HepG2 (cell line): Measurements from ENCODE around the gene ARL10. TPM values are rescaled to one million over a fixed set of nuclear protein-coding genes. Genes with fewer than 3 reads are reported as not detected.
A peak's percentile ranks its signal among the peaks of the same experiment; 100 is the strongest.

Source experiments
- ATAC-seq: fragments of 200-7000 bp; cut with Tn5 transposase; 3 replicates; pipeline ENCODE4 v1.9.1; 2020; ENCODE audit warnings: mild to moderate bottlenecking, moderate library complexity
- BruUV-seq: library from RNA; stranded (reverse); fragments of 400-500 nt; replicated peaks from 2 replicates; lab custom pipeline; 2021; lab: Mats Ljungman, UMichigan
- CTCF ChIA-PET: fragments of 300-600 bp; formaldehyde crosslinking; extraction: SDS; loops from one replicate; lab custom pipeline; 2021; ENCODE audit warnings: low total read pairs, inconsistent platforms, low intra/inter-chr PET ratio; lab: Yijun Ruan, JAX
- POLR2A ChIA-PET: fragments of 350-600 bp; sonication (Branson Sonifier 250); formaldehyde crosslinking; loops from one replicate; lab custom pipeline; 2020; ENCODE audit warnings: antibody characterized with exemption, inconsistent platforms; lab: Yijun Ruan, JAX
- DNase-seq: peaks from one replicate; pipeline ENCODE4 v3.0.0-alpha.2; 2015; ENCODE audit warnings: low spot score
- FAIRE-seq: peaks from 3 replicates; lab custom pipeline; 2011; peaks lifted over from hg19 to GRCh38; lab: Jason Lieb, UNC
- H2AFZ ChIP-seq: one replicate; pipeline ENCODE4 v1.6.1; 2011; ENCODE audit warnings: low read length, inconsistent platforms
- H3K27ac ChIP-seq: fragments of 300-600 bp; 3 replicates; pipeline ENCODE4 v1.8.0; 2011; ENCODE audit warnings: mixed run types, mild to moderate bottlenecking, mixed read lengths, low read length, inconsistent platforms; ENCODE audit not compliant: insufficient read depth; ENCODE audit errors: extremely low read length
- H3K27me3 ChIP-seq, 2 experiments: fragments of 200-600 bp in 1 of 2; 2 replicates in 1 of 2; 3 replicates in 1 of 2; pipeline versions ENCODE4 v1.6.0 to v1.8.0; 2011; ENCODE audit warnings: low read length in 2 of 2, mild to moderate bottlenecking in 2 of 2, moderate library complexity in 2 of 2, inconsistent platforms in 1 of 2; ENCODE audit not compliant: insufficient read depth in 2 of 2, control insufficient read depth in 1 of 2
- H3K36me3 ChIP-seq, 2 experiments: fragments of 200-600 bp in 1 of 2; replicated peaks in 1 of 2; 2 replicates in 1 of 2; 3 replicates in 1 of 2; pipeline versions ENCODE4 v1.5.1 to v1.8.0; 2011; ENCODE audit warnings: low read length in 2 of 2, inconsistent platforms in 1 of 2; ENCODE audit not compliant: insufficient read depth in 2 of 2, control insufficient read depth in 1 of 2
- H3K4me1 ChIP-seq: 2 replicates; pipeline ENCODE4 v1.5.1; 2012; ENCODE audit warnings: low read length, inconsistent platforms; ENCODE audit not compliant: insufficient read depth
- H3K4me2 ChIP-seq: 2 replicates; pipeline ENCODE4 v1.6.0; 2011; ENCODE audit warnings: low read depth, low read length, inconsistent platforms
- H3K4me3 ChIP-seq, 3 experiments: fragments of 200-600 bp in 1 of 3; sonication (generic), shearing (Covaris generic) in 1 of 3; replicated peaks in 1 of 3; 2 replicates each; pipeline ENCODE4 v1.5.1; 2011 to 2016; ENCODE audit warnings: low read length in 3 of 3, inconsistent platforms in 2 of 3, low read depth in 2 of 3, mild to moderate bottlenecking in 2 of 3, control low read depth in 1 of 3, mixed read lengths in 1 of 3; ENCODE audit not compliant: insufficient read depth in 1 of 3
- H3K79me2 ChIP-seq: one replicate; pipeline ENCODE4 v1.6.1; 2011; ENCODE audit warnings: low read length, inconsistent platforms; ENCODE audit not compliant: insufficient read depth
- H3K9ac ChIP-seq: 2 replicates; pipeline ENCODE4 v1.6.0; 2011; ENCODE audit warnings: mild to moderate bottlenecking, low read depth, low read length, inconsistent platforms; ENCODE audit not compliant: insufficient read depth
- H3K9me3 ChIP-seq: 2 replicates; pipeline ENCODE4 v1.5.1; 2012; ENCODE audit warnings: mild to moderate bottlenecking, low read length
- H4K20me1 ChIP-seq: 2 replicates; pipeline ENCODE4 v1.6.0; 2011; ENCODE audit warnings: inconsistent platforms, mild to moderate bottlenecking, low read length, moderate library complexity; ENCODE audit not compliant: insufficient read depth
- FOXA1 ChIP-seq, 2 experiments: fragments of 450-650 bp in 1 of 2; sonication (generic) in 1 of 2; formaldehyde crosslinking in 1 of 2; IDR thresholded peaks; 2 replicates each; pipeline versions ENCODE4 v1.4.0 to v1.6.1; 2016 to 2020; ENCODE audit warnings: missing genetic modification reagents in 1 of 2
- HNF4A ChIP-seq: sonication (generic); formaldehyde crosslinking; IDR thresholded peaks from 2 replicates; pipeline ENCODE4 v1.4.0; 2020; ENCODE audit warnings: missing genetic modification reagents
- IRF2 ChIP-seq: IDR thresholded peaks from 2 replicates; pipeline ENCODE4 v1.6.1; 2018; ENCODE audit warnings: missing genetic modification reagents, missing compliant biosample characterization
- KDM6A ChIP-seq: IDR thresholded peaks from 2 replicates; pipeline ENCODE4 v1.6.1; 2016; ENCODE audit warnings: low read depth
- MAFK ChIP-seq, 2 experiments: IDR thresholded peaks in 1 of 2; conservative IDR thresholded peaks in 1 of 2; 2 replicates each; pipeline ENCODE4 v1.6.1; 2011; ENCODE audit warnings: improper control_type of control experiment in 2 of 2, low read length in 2 of 2
- MED1 ChIP-seq: sonication (generic); formaldehyde crosslinking; IDR thresholded peaks from 2 replicates; pipeline ENCODE4 v1.4.0; 2020; ENCODE audit warnings: missing genetic modification reagents
- RXRB ChIP-seq: IDR thresholded peaks from 2 replicates; pipeline ENCODE4 v1.6.1; 2016; ENCODE audit warnings: borderline replicate concordance, missing genetic modification reagents, missing compliant biosample characterization
- SAP130 ChIP-seq: IDR thresholded peaks from 2 replicates; pipeline ENCODE4 v1.6.1; 2016; ENCODE audit warnings: low read depth
- SOX5 ChIP-seq: IDR thresholded peaks from 2 replicates; pipeline ENCODE4 v1.6.1; 2016; ENCODE audit warnings: borderline replicate concordance
- ZBTB21 ChIP-seq: sonication (generic); formaldehyde crosslinking; IDR thresholded peaks from 2 replicates; pipeline ENCODE4 v1.4.0; 2020; ENCODE audit warnings: missing genetic modification reagents
- WGBS: methylation state at CpG from one replicate; pipeline ENCODE4 v1.1.6; 2017; ENCODE audit warnings: low lambda C conversion rate; 5-methylcytosine and 5-hydroxymethylcytosine counted together
- in situ Hi-C: cut with HindIII; loops from 2 replicates; pipeline ENCODE4 v1.10.0; 2017; ENCODE audit warnings: low pct_unique_long_range_greater_than_20kb; ENCODE audit not compliant: extremely low pct_ligation_motif_present
- intact Hi-C: fragments of 100-400 bp; cut with micrococcal nuclease; formaldehyde crosslinking; loops from one replicate; pipeline ENCODE4 v1.10.0; 2022; ENCODE audit not compliant: unreplicated experiment
- polyA plus RNA-seq, 8 experiments: library from polyadenylated mRNA; depleted of rRNA in 3 of 8; stranded (reverse) in 7 of 8; unstranded in 1 of 8; fragments of >200 nt; fragmentation: Illumina TruSeq in 4 of 8; extraction: Trizol in 4 of 8; gene quantifications; 2 replicates each; pipeline versions ENCODE4 v1.2.1 to v1.2.3, GENCODE V29; 2011 to 2016; ENCODE audit warnings: low read depth in 4 of 8, missing spikeins in 1 of 8, mixed read lengths in 1 of 8; ENCODE audit not compliant: insufficient read depth in 1 of 8
- total RNA-seq, 5 experiments: library from RNA; depleted of rRNA; stranded (reverse); fragments of >200 nt; fragmentation: Illumina TruSeq; extraction: Trizol; gene quantifications; 2 replicates each; pipeline ENCODE4 v1.2.3, GENCODE V29; 2016; ENCODE audit warnings: low read depth in 1 of 5
- TF ChIP-seq, protein P1 (sequence below): sonication (generic); formaldehyde crosslinking; IDR thresholded peaks from 2 replicates; pipeline ENCODE4 v1.4.0; 2020; ENCODE audit warnings: low read depth, missing genetic modification reagents
- TF ChIP-seq, protein P2 (sequence below): sonication (generic); formaldehyde crosslinking; conservative IDR thresholded peaks from 2 replicates; pipeline ENCODE4 v1.8.0; 2022; ENCODE audit warnings: low read depth, missing genetic modification reagents
- TF ChIP-seq, protein P3 (sequence below): sonication (generic); formaldehyde crosslinking; conservative IDR thresholded peaks from 2 replicates; pipeline ENCODE4 v1.4.0; 2020; ENCODE audit warnings: mild to moderate bottlenecking, missing genetic modification reagents, moderate library complexity

The ARL10 gene
- total and polyA plus RNA-seq, 2 of the 13 experiments (the other 11 are each of a cell fraction or from before 2014, with no cell fraction given) = 0.18 to 0.50 TPM

DNA sequence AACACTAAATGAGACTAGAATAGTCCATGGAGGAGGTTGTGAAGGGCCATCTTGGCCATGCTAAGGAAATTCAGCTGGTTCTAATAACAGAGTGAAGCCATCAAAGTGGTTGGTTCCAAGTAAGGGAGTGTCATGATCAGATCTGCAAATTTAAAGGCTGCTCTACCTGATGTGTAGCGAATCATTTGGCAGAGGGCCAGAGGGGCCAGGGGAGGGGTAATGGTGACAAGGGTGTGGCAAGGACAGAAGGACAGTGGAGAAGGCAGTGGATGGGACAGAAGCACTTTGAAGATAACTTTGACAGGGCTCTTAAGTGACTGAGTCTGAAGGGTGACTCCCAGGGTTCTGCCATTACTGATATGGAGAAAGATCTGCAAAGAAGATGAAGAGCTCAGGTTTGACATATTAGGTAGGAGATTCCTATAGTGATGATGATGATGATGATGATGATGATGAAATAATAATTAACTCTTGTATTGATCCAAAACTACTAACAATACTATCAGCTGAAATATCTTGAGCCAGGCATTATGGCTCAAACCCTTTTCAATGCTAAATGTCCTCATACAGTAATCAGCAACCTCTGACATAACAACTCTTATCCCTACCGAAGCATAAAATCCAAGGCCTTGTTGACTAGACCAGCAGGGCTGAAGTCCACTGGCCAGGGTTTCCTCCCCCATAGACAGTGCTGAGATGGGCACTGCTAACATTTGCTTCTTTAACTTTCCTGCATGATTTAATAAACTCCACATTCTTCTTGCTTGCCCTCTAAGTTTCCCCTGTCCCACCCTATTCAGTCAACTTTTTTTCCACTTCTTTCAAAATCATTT lies 23.7 kb upstream of the ARL10 start:
- no peaks in the 10 kb centered on the region for H3K27me3 ChIP-seq
- no peak overlapping the region for H3K4me3 ChIP-seq
- H4K20me1 ChIP-seq = no peaks in the 10 kb centered on the region
- peak overlapping the region; percentile 18; the same call in 1 of the 2 replicates for H3K4me2 ChIP-seq
- peak overlapping the region; percentile 47 for H3K27ac ChIP-seq
- 100% methylated on average over 1 of the region's 2 CpGs for WGBS
- no peaks in the 10 kb centered on the region for H3K79me2 ChIP-seq
- no peak overlapping the region for H3K9ac ChIP-seq
- no peak overlapping the region for H2AFZ ChIP-seq
- H3K9me3 ChIP-seq = no peaks in the 10 kb centered on the region
- ChIA-PET POLR2A (no interaction called here), CTCF (no interaction called here)
- peaks cover 7 to 16% of the 10 kb centered on the region in 2 experiments; a peak in 4 of 5 replicates for H3K36me3 ChIP-seq
- BruUV-seq = no TSS peak
- FAIRE-seq = peak; percentile 70
- ATAC-seq = peak; percentile 84
- in situ Hi-C loops (no loop called here), intact Hi-C loops (no loop called here)
- peak; percentile 41 for DNase-seq
- H3K4me1 ChIP-seq = peaks cover 42% of the 10 kb centered on the region
- TF ChIP-seq IRF2 (CRISPR knock-in tag) (0 out of 2 replicates have a peak, but pooled peaks have one; percentile 41), RXRB (peak; percentile 45; the same call in 1 of the 2 replicates), FOXA1 (IDR thresholded peaks at IDR 0.05) (no peak), FOXA1 (CRISPR knock-in tag; IDR thresholded peaks at IDR 0.05) (peak; percentile 66), SAP130 (CRISPR knock-in tag) (peak; percentile 49; the same call in 1 of the 2 replicates), KDM6A (peak; percentile 28; the same call in 1 of the 2 replicates), ZBTB21 (peak; percentile 52; the same call in 1 of the 2 replicates), HNF4A (peak; percentile 87), MAFK (conservative IDR thresholded peaks at IDR 0.05 in 1 of 2, IDR thresholded peaks at IDR 0.05 in 1 of 2; ENCODE audit: low read length in 2 of 2) (peak; percentile 11 to 28; a peak in 1 of 4 replicates), MED1 (peak; percentile 49), SOX5 (CRISPR knock-in tag) (peak; percentile 37; the same call in 1 of the 2 replicates)
- TF ChIP-seq, protein P1, sequence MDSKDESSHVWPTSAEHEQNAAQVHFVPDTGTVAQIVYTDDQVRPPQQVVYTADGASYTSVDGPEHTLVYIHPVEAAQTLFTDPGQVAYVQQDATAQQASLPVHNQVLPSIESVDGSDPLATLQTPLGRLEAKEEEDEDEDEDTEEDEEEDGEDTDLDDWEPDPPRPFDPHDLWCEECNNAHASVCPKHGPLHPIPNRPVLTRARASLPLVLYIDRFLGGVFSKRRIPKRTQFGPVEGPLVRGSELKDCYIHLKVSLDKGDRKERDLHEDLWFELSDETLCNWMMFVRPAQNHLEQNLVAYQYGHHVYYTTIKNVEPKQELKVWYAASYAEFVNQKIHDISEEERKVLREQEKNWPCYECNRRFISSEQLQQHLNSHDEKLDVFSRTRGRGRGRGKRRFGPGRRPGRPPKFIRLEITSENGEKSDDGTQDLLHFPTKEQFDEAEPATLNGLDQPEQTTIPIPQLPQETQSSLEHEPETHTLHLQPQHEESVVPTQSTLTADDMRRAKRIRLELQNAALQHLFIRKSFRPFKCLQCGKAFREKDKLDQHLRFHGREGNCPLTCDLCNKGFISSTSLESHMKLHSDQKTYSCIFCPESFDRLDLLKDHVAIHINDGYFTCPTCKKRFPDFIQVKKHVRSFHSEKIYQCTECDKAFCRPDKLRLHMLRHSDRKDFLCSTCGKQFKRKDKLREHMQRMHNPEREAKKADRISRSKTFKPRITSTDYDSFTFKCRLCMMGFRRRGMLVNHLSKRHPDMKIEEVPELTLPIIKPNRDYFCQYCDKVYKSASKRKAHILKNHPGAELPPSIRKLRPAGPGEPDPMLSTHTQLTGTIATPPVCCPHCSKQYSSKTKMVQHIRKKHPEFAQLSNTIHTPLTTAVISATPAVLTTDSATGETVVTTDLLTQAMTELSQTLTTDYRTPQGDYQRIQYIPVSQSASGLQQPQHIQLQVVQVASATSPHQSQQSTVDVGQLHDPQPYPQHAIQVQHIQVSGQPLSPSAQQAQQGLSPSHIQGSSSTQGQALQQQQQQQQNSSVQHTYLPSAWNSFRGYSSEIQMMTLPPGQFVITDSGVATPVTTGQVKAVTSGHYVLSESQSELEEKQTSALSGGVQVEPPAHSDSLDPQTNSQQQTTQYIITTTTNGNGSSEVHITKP (CRISPR knock-in tag) = peak; percentile 17; the same call in 1 of the 2 replicates
- TF ChIP-seq, protein P2, sequence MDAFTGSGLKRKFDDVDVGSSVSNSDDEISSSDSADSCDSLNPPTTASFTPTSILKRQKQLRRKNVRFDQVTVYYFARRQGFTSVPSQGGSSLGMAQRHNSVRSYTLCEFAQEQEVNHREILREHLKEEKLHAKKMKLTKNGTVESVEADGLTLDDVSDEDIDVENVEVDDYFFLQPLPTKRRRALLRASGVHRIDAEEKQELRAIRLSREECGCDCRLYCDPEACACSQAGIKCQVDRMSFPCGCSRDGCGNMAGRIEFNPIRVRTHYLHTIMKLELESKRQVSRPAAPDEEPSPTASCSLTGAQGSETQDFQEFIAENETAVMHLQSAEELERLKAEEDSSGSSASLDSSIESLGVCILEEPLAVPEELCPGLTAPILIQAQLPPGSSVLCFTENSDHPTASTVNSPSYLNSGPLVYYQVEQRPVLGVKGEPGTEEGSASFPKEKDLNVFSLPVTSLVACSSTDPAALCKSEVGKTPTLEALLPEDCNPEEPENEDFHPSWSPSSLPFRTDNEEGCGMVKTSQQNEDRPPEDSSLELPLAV (CRISPR knock-in tag) = no peak
- TF ChIP-seq, protein P3, sequence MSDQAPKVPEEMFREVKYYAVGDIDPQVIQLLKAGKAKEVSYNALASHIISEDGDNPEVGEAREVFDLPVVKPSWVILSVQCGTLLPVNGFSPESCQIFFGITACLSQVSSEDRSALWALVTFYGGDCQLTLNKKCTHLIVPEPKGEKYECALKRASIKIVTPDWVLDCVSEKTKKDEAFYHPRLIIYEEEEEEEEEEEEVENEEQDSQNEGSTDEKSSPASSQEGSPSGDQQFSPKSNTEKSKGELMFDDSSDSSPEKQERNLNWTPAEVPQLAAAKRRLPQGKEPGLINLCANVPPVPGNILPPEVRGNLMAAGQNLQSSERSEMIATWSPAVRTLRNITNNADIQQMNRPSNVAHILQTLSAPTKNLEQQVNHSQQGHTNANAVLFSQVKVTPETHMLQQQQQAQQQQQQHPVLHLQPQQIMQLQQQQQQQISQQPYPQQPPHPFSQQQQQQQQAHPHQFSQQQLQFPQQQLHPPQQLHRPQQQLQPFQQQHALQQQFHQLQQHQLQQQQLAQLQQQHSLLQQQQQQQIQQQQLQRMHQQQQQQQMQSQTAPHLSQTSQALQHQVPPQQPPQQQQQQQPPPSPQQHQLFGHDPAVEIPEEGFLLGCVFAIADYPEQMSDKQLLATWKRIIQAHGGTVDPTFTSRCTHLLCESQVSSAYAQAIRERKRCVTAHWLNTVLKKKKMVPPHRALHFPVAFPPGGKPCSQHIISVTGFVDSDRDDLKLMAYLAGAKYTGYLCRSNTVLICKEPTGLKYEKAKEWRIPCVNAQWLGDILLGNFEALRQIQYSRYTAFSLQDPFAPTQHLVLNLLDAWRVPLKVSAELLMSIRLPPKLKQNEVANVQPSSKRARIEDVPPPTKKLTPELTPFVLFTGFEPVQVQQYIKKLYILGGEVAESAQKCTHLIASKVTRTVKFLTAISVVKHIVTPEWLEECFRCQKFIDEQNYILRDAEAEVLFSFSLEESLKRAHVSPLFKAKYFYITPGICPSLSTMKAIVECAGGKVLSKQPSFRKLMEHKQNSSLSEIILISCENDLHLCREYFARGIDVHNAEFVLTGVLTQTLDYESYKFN (CRISPR knock-in tag) = peak; percentile 66
